ENCODE measurements around the gene ANXA1. TPM values are rescaled to one million over a fixed set of nuclear protein-coding genes. Genes with fewer than 3 reads are reported as not detected.
"Not testable (repeated sequence)": the region's sequence is repeated elsewhere in the genome, so short reads cannot be mapped to it uniquely, and the experiment has no call there.

The ANXA1 gene
- total RNA-seq, 2 donors from 2014 or later, result 0.82 to 8.9 TPM

- not testable (repeated sequence) for H3K9me3 Mint-ChIP-seq; H3K9ac ChIP-seq (ENCODE audit: extremely low read depth, low read length, poor library complexity, severe bottlenecking); H3K27me3 ChIP-seq (ENCODE audit: control insufficient read depth, insufficient read depth, low read length, poor library complexity, severe bottlenecking); H3K27ac ChIP-seq (ENCODE audit: low read depth, low read length); H3K9me3 ChIP-seq (ENCODE audit: control insufficient read depth, low read length); H3K4me3 ChIP-seq (ENCODE audit: low read length); H3K4me3 Mint-ChIP-seq; H3K27me3 Mint-ChIP-seq (ENCODE audit: insufficient read depth); H3K36me3 ChIP-seq (ENCODE audit: control insufficient read depth, insufficient read depth, low read length); H3K4me1 ChIP-seq (ENCODE audit: control insufficient read depth, insufficient read depth, low read length); H3K27ac Mint-ChIP-seq; H3K36me3 Mint-ChIP-seq (ENCODE audit: low read depth); H3K4me1 Mint-ChIP-seq
- peak; percentile 79 for DNase-seq
- WGBS, 2 experiments (ENCODE audit: insufficient coverage in 1 of 2, insufficient read length in 1 of 2), result 80 to 86% methylated on average over 1 to 4 of the region's 5 CpGs
- TF ChIP-seq, protein P1, sequence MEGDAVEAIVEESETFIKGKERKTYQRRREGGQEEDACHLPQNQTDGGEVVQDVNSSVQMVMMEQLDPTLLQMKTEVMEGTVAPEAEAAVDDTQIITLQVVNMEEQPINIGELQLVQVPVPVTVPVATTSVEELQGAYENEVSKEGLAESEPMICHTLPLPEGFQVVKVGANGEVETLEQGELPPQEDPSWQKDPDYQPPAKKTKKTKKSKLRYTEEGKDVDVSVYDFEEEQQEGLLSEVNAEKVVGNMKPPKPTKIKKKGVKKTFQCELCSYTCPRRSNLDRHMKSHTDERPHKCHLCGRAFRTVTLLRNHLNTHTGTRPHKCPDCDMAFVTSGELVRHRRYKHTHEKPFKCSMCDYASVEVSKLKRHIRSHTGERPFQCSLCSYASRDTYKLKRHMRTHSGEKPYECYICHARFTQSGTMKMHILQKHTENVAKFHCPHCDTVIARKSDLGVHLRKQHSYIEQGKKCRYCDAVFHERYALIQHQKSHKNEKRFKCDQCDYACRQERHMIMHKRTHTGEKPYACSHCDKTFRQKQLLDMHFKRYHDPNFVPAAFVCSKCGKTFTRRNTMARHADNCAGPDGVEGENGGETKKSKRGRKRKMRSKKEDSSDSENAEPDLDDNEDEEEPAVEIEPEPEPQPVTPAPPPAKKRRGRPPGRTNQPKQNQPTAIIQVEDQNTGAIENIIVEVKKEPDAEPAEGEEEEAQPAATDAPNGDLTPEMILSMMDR (conservative IDR thresholded peaks at IDR 0.05), result peak; percentile 88
These were observed 44.1 kb upstream of the ANXA1 start for GRCh38 chr9:73107489-73108069.

DNA sequence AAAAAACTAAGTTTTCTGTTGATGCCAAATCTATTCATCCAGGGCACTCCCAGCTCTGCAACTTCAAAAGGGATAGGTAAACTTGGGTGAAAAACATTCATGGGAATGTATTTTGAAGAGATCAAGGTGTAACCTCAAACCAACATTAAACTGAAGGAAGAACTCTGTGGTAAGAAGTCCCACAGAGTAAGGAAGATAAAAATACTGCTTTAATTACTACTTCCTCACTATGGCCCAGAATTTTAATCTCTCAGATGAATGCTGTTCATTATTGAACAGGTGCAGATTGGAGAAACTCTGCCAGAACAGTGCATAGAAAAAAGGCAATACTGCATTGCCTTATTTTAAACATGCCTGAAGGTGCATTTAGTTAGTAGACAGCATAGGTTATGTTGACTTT lies 37.6 kb upstream of the ANXA1 start:
- TF ChIP-seq, protein P1 (conservative IDR thresholded peaks at IDR 0.05), result no peak
- no peak for DNase-seq
- Mint-ChIP-seq H3K27ac (no peak overlapping the region), H3K4me1 (no peaks in the 10 kb centered on the region), H3K27me3 (ENCODE audit: insufficient read depth) (no peaks in the 10 kb centered on the region), H3K4me3 (no peak overlapping the region), H3K9me3 (no peaks in the 10 kb centered on the region), H3K36me3 (ENCODE audit: low read depth) (no peaks in the 10 kb centered on the region)
- H3K9ac ChIP-seq (ENCODE audit: extremely low read depth, low read length, poor library complexity, severe bottlenecking), result no peak overlapping the region
- H3K9me3 ChIP-seq (ENCODE audit: control insufficient read depth, low read length), result no peaks in the 10 kb centered on the region
- H3K4me1 ChIP-seq (ENCODE audit: control insufficient read depth, insufficient read depth, low read length), result no peaks in the 10 kb centered on the region
- no peaks in the 10 kb centered on the region for H3K27me3 ChIP-seq (ENCODE audit: control insufficient read depth, insufficient read depth, low read length, poor library complexity, severe bottlenecking)
- H3K36me3 ChIP-seq (ENCODE audit: control insufficient read depth, insufficient read depth, low read length), result no peaks in the 10 kb centered on the region
- no peak overlapping the region for H3K4me3 ChIP-seq (ENCODE audit: low read length)
- no peak overlapping the region for H3K27ac ChIP-seq (ENCODE audit: low read depth, low read length)

- Mint-ChIP-seq H3K27me3 (ENCODE audit: insufficient read depth) (no peaks in the 10 kb centered on the region), H3K36me3 (ENCODE audit: low read depth) (no peaks in the 10 kb centered on the region), H3K4me3 (no peak overlapping the region), H3K4me1 (no peaks in the 10 kb centered on the region), H3K9me3 (no peaks in the 10 kb centered on the region), H3K27ac (no peak overlapping the region)
- DNase-seq, result no peak
- Histone ChIP-seq H3K9me3 (ENCODE audit: control insufficient read depth, low read length) (no peaks in the 10 kb centered on the region), H3K9ac (ENCODE audit: extremely low read depth, low read length, poor library complexity, severe bottlenecking) (no peak overlapping the region), H3K4me3 (ENCODE audit: low read length) (no peak overlapping the region), H3K36me3 (ENCODE audit: control insufficient read depth, insufficient read depth, low read length) (no peaks in the 10 kb centered on the region), H3K27me3 (ENCODE audit: control insufficient read depth, insufficient read depth, low read length, poor library complexity, severe bottlenecking) (no peaks in the 10 kb centered on the region), H3K27ac (ENCODE audit: low read depth, low read length) (no peak overlapping the region), H3K4me1 (ENCODE audit: control insufficient read depth, insufficient read depth, low read length) (no peaks in the 10 kb centered on the region)
- 96 to 100% methylated on average over 1 of the region's 1 CpG for WGBS, 2 experiments (ENCODE audit: insufficient coverage in 1 of 2, insufficient read length in 1 of 2)
- TF ChIP-seq, protein P1 (conservative IDR thresholded peaks at IDR 0.05), result no peak
These were observed 36.7 kb upstream of the ANXA1 start for GRCh38 chr9:73114958-73115357.

All from endodermal cell (in vitro differentiated cells).